Activated naive CD8-positive, alpha-beta T cell treated with anti-CD3 and anti-CD28 coated beads for 36 hours (primary cell): ENCODE results near the gene SNTA1. TPM values are rescaled to one million over a fixed set of nuclear protein-coding genes. Genes with fewer than 3 reads are reported as not detected.
A peak's percentile ranks its signal among the peaks of the same experiment; 100 is the strongest.
"Not testable (repeated sequence)": the region's sequence is repeated elsewhere in the genome, so short reads cannot be mapped to it uniquely, and the experiment has no call there.

Experiments used
- DNase-seq: peaks from one replicate; pipeline ENCODE4 v3.0.0; 2021
- H3K27ac Mint-ChIP-seq: one replicate; pipeline ENCODE4 v1.8.0; 2022; ENCODE audit warnings: mild to moderate bottlenecking, moderate library complexity, mixed read lengths
- H3K27me3 Mint-ChIP-seq: one replicate; pipeline ENCODE4 v1.8.0; 2022; ENCODE audit warnings: mild to moderate bottlenecking, mixed read lengths
- H3K36me3 Mint-ChIP-seq: one replicate; pipeline ENCODE4 v1.8.0; 2021; ENCODE audit warnings: mild to moderate bottlenecking, mixed read lengths
- H3K4me1 Mint-ChIP-seq: one replicate; pipeline ENCODE4 v1.8.0; 2021; ENCODE audit warnings: mixed read lengths
- H3K4me3 Mint-ChIP-seq: one replicate; pipeline ENCODE4 v1.8.0; 2022; ENCODE audit warnings: mild to moderate bottlenecking, moderate library complexity, mixed read lengths
- H3K9me3 Mint-ChIP-seq: one replicate; pipeline ENCODE4 v1.8.0; 2022; ENCODE audit warnings: mixed read lengths
- total RNA-seq, 2 experiments: library from RNA; stranded (reverse); gene quantifications; one replicate each; pipeline ENCODE4 v1.2.3, GENCODE V29; 2021

SNTA1 gene
- total RNA-seq, 2 experiments from 2014 or later = 4.0 to 4.7 TPM

- Mint-ChIP-seq H3K27ac (peak overlapping the region; percentile 89), H3K4me3 (peak overlapping the region; percentile 95), H3K9me3 (no peaks in the 10 kb centered on the region), H3K4me1 (peaks cover 45% of the 10 kb centered on the region), H3K27me3 (no peaks in the 10 kb centered on the region), H3K36me3 (peaks cover 4% of the 10 kb centered on the region)
- DNase-seq = no peak
Observed at GRCh38 chr20:33400812-33401183, 42.8 kb downstream of the SNTA1 start.

GRCh38 chr20:33399924-33400323 is 43.6 kb downstream of the SNTA1 start:
- peak overlapping the region; percentile 57 for H3K27ac Mint-ChIP-seq
- no peak for DNase-seq
- H3K4me3 Mint-ChIP-seq = peak overlapping the region; percentile 95
- H3K4me1 Mint-ChIP-seq = peaks cover 45% of the 10 kb centered on the region
- no peaks in the 10 kb centered on the region for H3K9me3 Mint-ChIP-seq
- no peaks in the 10 kb centered on the region for H3K27me3 Mint-ChIP-seq
- peaks cover 4% of the 10 kb centered on the region for H3K36me3 Mint-ChIP-seq

GRCh38 chr20:33394718-33395117 is 48.8 kb downstream of the SNTA1 start:
- H3K9me3 Mint-ChIP-seq = no peaks in the 10 kb centered on the region
- H3K4me3 Mint-ChIP-seq = no peak overlapping the region
- H3K4me1 Mint-ChIP-seq = peaks cover 22% of the 10 kb centered on the region
- H3K36me3 Mint-ChIP-seq = peaks cover 29% of the 10 kb centered on the region
- H3K27ac Mint-ChIP-seq = no peak overlapping the region
- no peak for DNase-seq
- no peaks in the 10 kb centered on the region for H3K27me3 Mint-ChIP-seq

- Mint-ChIP-seq H3K4me1 (peaks cover 15% of the 10 kb centered on the region), H3K27me3 (no peaks in the 10 kb centered on the region), H3K4me3 (no peak overlapping the region), H3K36me3 (peaks cover 31% of the 10 kb centered on the region), H3K9me3 (no peaks in the 10 kb centered on the region), H3K27ac (no peak overlapping the region)
- DNase-seq = no peak
Observed at GRCh38 chr20:33393609-33394008, 50.0 kb downstream of the SNTA1 start.

GRCh38 chr20:33391722-33392415 is 51.7 kb downstream of the SNTA1 start:
- H3K27ac Mint-ChIP-seq = no peak overlapping the region
- H3K36me3 Mint-ChIP-seq = peaks cover 31% of the 10 kb centered on the region
- no peak for DNase-seq
- no peaks in the 10 kb centered on the region for H3K9me3 Mint-ChIP-seq
- H3K4me3 Mint-ChIP-seq = no peak overlapping the region
- H3K4me1 Mint-ChIP-seq = peaks cover 2% of the 10 kb centered on the region
- no peaks in the 10 kb centered on the region for H3K27me3 Mint-ChIP-seq

GRCh38 chr20:33389326-33389725 is 54.2 kb downstream of the SNTA1 start:
- not testable (repeated sequence) for H3K27me3 Mint-ChIP-seq, DNase-seq, H3K4me3 Mint-ChIP-seq, H3K9me3 Mint-ChIP-seq, H3K27ac Mint-ChIP-seq, H3K4me1 Mint-ChIP-seq
- peaks cover 27% of the 10 kb centered on the region for H3K36me3 Mint-ChIP-seq

GRCh38 chr20:33388268-33388667 is 55.3 kb downstream of the SNTA1 start:
- peaks cover 3% of the 10 kb centered on the region for H3K4me1 Mint-ChIP-seq
- peaks cover 24% of the 10 kb centered on the region for H3K36me3 Mint-ChIP-seq
- no peak overlapping the region for H3K4me3 Mint-ChIP-seq
- no peaks in the 10 kb centered on the region for H3K9me3 Mint-ChIP-seq
- no peaks in the 10 kb centered on the region for H3K27me3 Mint-ChIP-seq
- no peak for DNase-seq
- H3K27ac Mint-ChIP-seq = no peak overlapping the region

- DNase-seq = no peak
- Mint-ChIP-seq H3K9me3 (no peaks in the 10 kb centered on the region), H3K36me3 (peaks cover 19% of the 10 kb centered on the region), H3K27me3 (no peaks in the 10 kb centered on the region), H3K27ac (no peak overlapping the region), H3K4me3 (no peak overlapping the region), H3K4me1 (peaks cover 3% of the 10 kb centered on the region)
Observed at GRCh38 chr20:33387177-33387576, 56.4 kb downstream of the SNTA1 start.

GRCh38 chr20:33386673-33387072 is 56.9 kb downstream of the SNTA1 start:
- Mint-ChIP-seq H3K27ac (no peak overlapping the region), H3K36me3 (peaks cover 15% of the 10 kb centered on the region), H3K9me3 (no peaks in the 10 kb centered on the region), H3K27me3 (no peaks in the 10 kb centered on the region), H3K4me3 (no peak overlapping the region), H3K4me1 (peaks cover 3% of the 10 kb centered on the region)
- DNase-seq = no peak

- no peaks in the 10 kb centered on the region for H3K27me3 Mint-ChIP-seq
- H3K36me3 Mint-ChIP-seq = peaks cover 18% of the 10 kb centered on the region
- peaks cover 8% of the 10 kb centered on the region for H3K4me1 Mint-ChIP-seq
- no peak for DNase-seq
- no peak overlapping the region for H3K4me3 Mint-ChIP-seq
- H3K27ac Mint-ChIP-seq = no peak overlapping the region
- H3K9me3 Mint-ChIP-seq = no peaks in the 10 kb centered on the region
Observed at GRCh38 chr20:33377366-33377765, 66.2 kb downstream of the SNTA1 start.

GRCh38 chr20:33373735-33374605 is 69.6 kb downstream of the SNTA1 start:
- Mint-ChIP-seq H3K27ac (no peak overlapping the region), H3K4me3 (no peak overlapping the region), H3K36me3 (peaks cover 26% of the 10 kb centered on the region), H3K27me3 (no peaks in the 10 kb centered on the region), H3K4me1 (peaks cover 10% of the 10 kb centered on the region), H3K9me3 (no peaks in the 10 kb centered on the region)
- DNase-seq = no peak

GRCh38 chr20:33372993-33373441 is 70.5 kb downstream of the SNTA1 start:
- Mint-ChIP-seq H3K9me3 (no peaks in the 10 kb centered on the region), H3K27ac (peak overlapping the region; percentile 43), H3K36me3 (peaks cover 17% of the 10 kb centered on the region), H3K4me3 (no peak overlapping the region), H3K27me3 (no peaks in the 10 kb centered on the region), H3K4me1 (peaks cover 10% of the 10 kb centered on the region)
- no peak for DNase-seq

GRCh38 chr20:33370291-33370690 is 73.3 kb downstream of the SNTA1 start:
- Mint-ChIP-seq H3K27me3 (no peaks in the 10 kb centered on the region), H3K4me1 (peaks cover 10% of the 10 kb centered on the region), H3K36me3 (peaks cover 25% of the 10 kb centered on the region), H3K9me3 (no peaks in the 10 kb centered on the region), H3K27ac (peak overlapping the region; percentile 54), H3K4me3 (no peak overlapping the region)
- peak; percentile 5 for DNase-seq

GRCh38 chr20:33362898-33363297 is 80.7 kb downstream of the SNTA1 start:
- peaks cover 27% of the 10 kb centered on the region for H3K36me3 Mint-ChIP-seq
- no peak for DNase-seq
- no peaks in the 10 kb centered on the region for H3K9me3 Mint-ChIP-seq
- no peak overlapping the region for H3K27ac Mint-ChIP-seq
- H3K4me3 Mint-ChIP-seq = no peak overlapping the region
- no peaks in the 10 kb centered on the region for H3K27me3 Mint-ChIP-seq
- H3K4me1 Mint-ChIP-seq = no peaks in the 10 kb centered on the region

GRCh38 chr20:33359399-33360261 is 83.9 kb downstream of the SNTA1 start:
- peaks cover 17% of the 10 kb centered on the region for H3K36me3 Mint-ChIP-seq
- H3K4me1 Mint-ChIP-seq = no peaks in the 10 kb centered on the region
- H3K27ac Mint-ChIP-seq = no peak overlapping the region
- H3K4me3 Mint-ChIP-seq = no peak overlapping the region
- no peak for DNase-seq
- no peaks in the 10 kb centered on the region for H3K27me3 Mint-ChIP-seq
- no peaks in the 10 kb centered on the region for H3K9me3 Mint-ChIP-seq
